Stomach (tissue), 4 donors: ENCODE results near the gene MMP21.

Source experiments
- EP300 ChIP-seq: sonication (generic); formaldehyde crosslinking; IDR thresholded peaks from one replicate; pipeline ENCODE4 v1.6.1; 2017; ENCODE audit warnings: antibody characterized with exemption
- TF ChIP-seq, protein P1 (sequence below), 7 experiments: fragments of 450-650 bp in 4 of 7; fragments of 200-600 bp in 3 of 7; sonication (generic) in 3 of 7; IDR thresholded peaks; one replicate each; pipeline ENCODE4 v1.5.1; 2016 to 2019; ENCODE audit warnings: antibody characterized with exemption in 7 of 7, control low read depth in 2 of 7, mild to moderate bottlenecking in 1 of 7

GRCh38 chr10:125811251-125811650 lies 35.6 kb upstream of the MMP21 start:
- TF ChIP-seq, protein P1, sequence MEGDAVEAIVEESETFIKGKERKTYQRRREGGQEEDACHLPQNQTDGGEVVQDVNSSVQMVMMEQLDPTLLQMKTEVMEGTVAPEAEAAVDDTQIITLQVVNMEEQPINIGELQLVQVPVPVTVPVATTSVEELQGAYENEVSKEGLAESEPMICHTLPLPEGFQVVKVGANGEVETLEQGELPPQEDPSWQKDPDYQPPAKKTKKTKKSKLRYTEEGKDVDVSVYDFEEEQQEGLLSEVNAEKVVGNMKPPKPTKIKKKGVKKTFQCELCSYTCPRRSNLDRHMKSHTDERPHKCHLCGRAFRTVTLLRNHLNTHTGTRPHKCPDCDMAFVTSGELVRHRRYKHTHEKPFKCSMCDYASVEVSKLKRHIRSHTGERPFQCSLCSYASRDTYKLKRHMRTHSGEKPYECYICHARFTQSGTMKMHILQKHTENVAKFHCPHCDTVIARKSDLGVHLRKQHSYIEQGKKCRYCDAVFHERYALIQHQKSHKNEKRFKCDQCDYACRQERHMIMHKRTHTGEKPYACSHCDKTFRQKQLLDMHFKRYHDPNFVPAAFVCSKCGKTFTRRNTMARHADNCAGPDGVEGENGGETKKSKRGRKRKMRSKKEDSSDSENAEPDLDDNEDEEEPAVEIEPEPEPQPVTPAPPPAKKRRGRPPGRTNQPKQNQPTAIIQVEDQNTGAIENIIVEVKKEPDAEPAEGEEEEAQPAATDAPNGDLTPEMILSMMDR (IDR thresholded peaks at IDR 0.05) = no peak
- TF ChIP-seq EP300 = no peak
